ENCODE measurements around the gene TJP1. TPM values are rescaled to one million over a fixed set of nuclear protein-coding genes. Genes with fewer than 3 reads are reported as not detected.
"Not testable (repeated sequence)": the region's sequence is repeated elsewhere in the genome, so short reads cannot be mapped to it uniquely, and the experiment has no call there.

The TJP1 gene
- total RNA-seq, 1 experiment from 2014 or later, result 159 TPM

GRCh38 chr15:29756358-29757267, 65.7 kb downstream of the TJP1 start:
- Histone ChIP-seq H3K36me3 (ENCODE audit: low read depth) (peaks cover 7% of the 10 kb centered on the region), H3K9me2 (ENCODE audit: insufficient read depth) (no peaks in the 10 kb centered on the region), H3K27ac (no peak overlapping the region), H3K79me2 (ENCODE audit: low read depth) (no peaks in the 10 kb centered on the region), H3K4me1 (replicated peaks; ENCODE audit: insufficient read depth) (no peaks in the 10 kb centered on the region), H3K4me2 (no peak overlapping the region), H3F3A (ENCODE audit: insufficient read depth, low read depth) (peaks cover 10% of the 10 kb centered on the region; the same call in 1 of the 2 replicates), H3K4me3 (no peak overlapping the region), H3K9me3 (ENCODE audit: insufficient read depth, low read depth) (no peaks in the 10 kb centered on the region), H4K20me1 (ENCODE audit: insufficient read depth) (no peaks in the 10 kb centered on the region), H3K27me3 (ENCODE audit: insufficient read depth, low read depth) (no peaks in the 10 kb centered on the region), H2AFZ (no peak overlapping the region)
- intact Hi-C loops (cut with micrococcal nuclease; ENCODE audit: unreplicated experiment), result no loop called here
- TF ChIP-seq CTCF (conservative IDR thresholded peaks at IDR 0.05) (no peak), EZH2 (IDR thresholded peaks at IDR 0.05; ENCODE audit: low read depth) (no peak)
- no peak for DNase-seq
- CTCF ChIA-PET, result no interaction called here
- POLR2A ChIA-PET (ENCODE audit: unreplicated experiment), result no interaction called here
- no TSS peak for BruUV-seq (replicated peaks)

GRCh38 chr15:29754009-29754408, 68.3 kb downstream of the TJP1 start:
- H3K9me2 ChIP-seq (ENCODE audit: insufficient read depth); H2AFZ ChIP-seq; H3K4me3 ChIP-seq; H4K20me1 ChIP-seq (ENCODE audit: insufficient read depth); BruUV-seq (replicated peaks); H3F3A ChIP-seq (ENCODE audit: insufficient read depth, low read depth); CTCF ChIA-PET; H3K79me2 ChIP-seq (ENCODE audit: low read depth); H3K4me1 ChIP-seq (replicated peaks; ENCODE audit: insufficient read depth); H3K9me3 ChIP-seq (ENCODE audit: insufficient read depth, low read depth); DNase-seq; H3K27me3 ChIP-seq (ENCODE audit: insufficient read depth, low read depth); POLR2A ChIA-PET (ENCODE audit: unreplicated experiment); H3K36me3 ChIP-seq (ENCODE audit: low read depth); H3K4me2 ChIP-seq; H3K27ac ChIP-seq: not testable (repeated sequence)
- intact Hi-C loops (cut with micrococcal nuclease; ENCODE audit: unreplicated experiment), result loop anchor here (5.0 kb wide), 1 partner anchor 288 kb away; no protein-coding TSS in a partner anchor

GRCh38 chr15:29753506-29753905, 68.8 kb downstream of the TJP1 start:
- intact Hi-C loops (cut with micrococcal nuclease; ENCODE audit: unreplicated experiment), result loop anchor here (5.0 kb wide), 1 partner anchor 289 kb away; no protein-coding TSS in a partner anchor

More at GRCh38 chr15:29753506-29753905, 68.8 kb downstream of the TJP1 start:
- Histone ChIP-seq H3F3A (ENCODE audit: insufficient read depth, low read depth) (peaks cover 10% of the 10 kb centered on the region; the same call in 1 of the 2 replicates), H3K27me3 (ENCODE audit: insufficient read depth, low read depth) (no peaks in the 10 kb centered on the region), H3K79me2 (ENCODE audit: low read depth) (no peaks in the 10 kb centered on the region), H3K9me2 (ENCODE audit: insufficient read depth) (no peaks in the 10 kb centered on the region), H3K27ac (no peak overlapping the region), H3K9me3 (ENCODE audit: insufficient read depth, low read depth) (no peaks in the 10 kb centered on the region), H4K20me1 (ENCODE audit: insufficient read depth) (no peaks in the 10 kb centered on the region), H3K36me3 (ENCODE audit: low read depth) (no peaks in the 10 kb centered on the region; the same call in 1 of the 2 replicates), H3K4me3 (no peak overlapping the region), H2AFZ (no peak overlapping the region), H3K4me2 (no peak overlapping the region), H3K4me1 (replicated peaks; ENCODE audit: insufficient read depth) (no peaks in the 10 kb centered on the region)
- no TSS peak for BruUV-seq (replicated peaks)
- no peak for DNase-seq
- CTCF ChIA-PET, result no interaction called here
- POLR2A ChIA-PET (ENCODE audit: unreplicated experiment), result no interaction called here
- TF ChIP-seq CTCF (conservative IDR thresholded peaks at IDR 0.05) (no peak), EZH2 (IDR thresholded peaks at IDR 0.05; ENCODE audit: low read depth) (no peak)

Measured in PC-9 (cell line).